ENCODE measurements around the gene REV1.

DNA sequence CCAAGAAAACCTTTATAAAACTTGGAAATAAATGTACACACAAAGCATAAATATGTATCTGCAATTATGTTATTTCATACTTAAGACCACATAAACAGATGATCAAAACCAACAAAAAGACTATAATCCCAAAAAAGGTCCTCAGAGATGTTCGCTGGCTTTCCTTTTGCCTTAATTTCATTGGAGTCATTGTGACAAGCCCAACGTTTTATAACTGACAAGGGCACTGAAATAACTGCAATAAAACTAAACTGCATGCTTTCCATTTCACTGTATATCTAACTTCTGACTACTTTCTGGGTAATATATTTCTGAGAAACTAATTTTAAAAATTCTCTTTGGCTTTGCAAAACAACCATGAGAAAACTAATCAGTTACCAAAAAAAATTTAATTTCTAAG, 56.5 kb downstream of the REV1 start:
- TF ChIP-seq CREB1 (CRISPR knock-in tag; IDR thresholded peaks at IDR 0.05), result no peak
- TF ChIP-seq, protein P1, sequence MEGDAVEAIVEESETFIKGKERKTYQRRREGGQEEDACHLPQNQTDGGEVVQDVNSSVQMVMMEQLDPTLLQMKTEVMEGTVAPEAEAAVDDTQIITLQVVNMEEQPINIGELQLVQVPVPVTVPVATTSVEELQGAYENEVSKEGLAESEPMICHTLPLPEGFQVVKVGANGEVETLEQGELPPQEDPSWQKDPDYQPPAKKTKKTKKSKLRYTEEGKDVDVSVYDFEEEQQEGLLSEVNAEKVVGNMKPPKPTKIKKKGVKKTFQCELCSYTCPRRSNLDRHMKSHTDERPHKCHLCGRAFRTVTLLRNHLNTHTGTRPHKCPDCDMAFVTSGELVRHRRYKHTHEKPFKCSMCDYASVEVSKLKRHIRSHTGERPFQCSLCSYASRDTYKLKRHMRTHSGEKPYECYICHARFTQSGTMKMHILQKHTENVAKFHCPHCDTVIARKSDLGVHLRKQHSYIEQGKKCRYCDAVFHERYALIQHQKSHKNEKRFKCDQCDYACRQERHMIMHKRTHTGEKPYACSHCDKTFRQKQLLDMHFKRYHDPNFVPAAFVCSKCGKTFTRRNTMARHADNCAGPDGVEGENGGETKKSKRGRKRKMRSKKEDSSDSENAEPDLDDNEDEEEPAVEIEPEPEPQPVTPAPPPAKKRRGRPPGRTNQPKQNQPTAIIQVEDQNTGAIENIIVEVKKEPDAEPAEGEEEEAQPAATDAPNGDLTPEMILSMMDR (IDR thresholded peaks at IDR 0.05), result no peak
- no peak for TF ChIP-seq NR2C2 (CRISPR knock-in tag; IDR thresholded peaks at IDR 0.05)
- TF ChIP-seq SP1 (CRISPR knock-in tag; conservative IDR thresholded peaks at IDR 0.05), result no peak
- TF ChIP-seq, protein P2, sequence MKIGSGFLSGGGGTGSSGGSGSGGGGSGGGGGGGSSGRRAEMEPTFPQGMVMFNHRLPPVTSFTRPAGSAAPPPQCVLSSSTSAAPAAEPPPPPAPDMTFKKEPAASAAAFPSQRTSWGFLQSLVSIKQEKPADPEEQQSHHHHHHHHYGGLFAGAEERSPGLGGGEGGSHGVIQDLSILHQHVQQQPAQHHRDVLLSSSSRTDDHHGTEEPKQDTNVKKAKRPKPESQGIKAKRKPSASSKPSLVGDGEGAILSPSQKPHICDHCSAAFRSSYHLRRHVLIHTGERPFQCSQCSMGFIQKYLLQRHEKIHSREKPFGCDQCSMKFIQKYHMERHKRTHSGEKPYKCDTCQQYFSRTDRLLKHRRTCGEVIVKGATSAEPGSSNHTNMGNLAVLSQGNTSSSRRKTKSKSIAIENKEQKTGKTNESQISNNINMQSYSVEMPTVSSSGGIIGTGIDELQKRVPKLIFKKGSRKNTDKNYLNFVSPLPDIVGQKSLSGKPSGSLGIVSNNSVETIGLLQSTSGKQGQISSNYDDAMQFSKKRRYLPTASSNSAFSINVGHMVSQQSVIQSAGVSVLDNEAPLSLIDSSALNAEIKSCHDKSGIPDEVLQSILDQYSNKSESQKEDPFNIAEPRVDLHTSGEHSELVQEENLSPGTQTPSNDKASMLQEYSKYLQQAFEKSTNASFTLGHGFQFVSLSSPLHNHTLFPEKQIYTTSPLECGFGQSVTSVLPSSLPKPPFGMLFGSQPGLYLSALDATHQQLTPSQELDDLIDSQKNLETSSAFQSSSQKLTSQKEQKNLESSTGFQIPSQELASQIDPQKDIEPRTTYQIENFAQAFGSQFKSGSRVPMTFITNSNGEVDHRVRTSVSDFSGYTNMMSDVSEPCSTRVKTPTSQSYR (CRISPR knock-in tag; IDR thresholded peaks at IDR 0.05), result no peak
- no peak for TF ChIP-seq NR3C1 (CRISPR knock-in tag; conservative IDR thresholded peaks at IDR 0.05; ENCODE audit: low read depth)
- TF ChIP-seq, protein P3, sequence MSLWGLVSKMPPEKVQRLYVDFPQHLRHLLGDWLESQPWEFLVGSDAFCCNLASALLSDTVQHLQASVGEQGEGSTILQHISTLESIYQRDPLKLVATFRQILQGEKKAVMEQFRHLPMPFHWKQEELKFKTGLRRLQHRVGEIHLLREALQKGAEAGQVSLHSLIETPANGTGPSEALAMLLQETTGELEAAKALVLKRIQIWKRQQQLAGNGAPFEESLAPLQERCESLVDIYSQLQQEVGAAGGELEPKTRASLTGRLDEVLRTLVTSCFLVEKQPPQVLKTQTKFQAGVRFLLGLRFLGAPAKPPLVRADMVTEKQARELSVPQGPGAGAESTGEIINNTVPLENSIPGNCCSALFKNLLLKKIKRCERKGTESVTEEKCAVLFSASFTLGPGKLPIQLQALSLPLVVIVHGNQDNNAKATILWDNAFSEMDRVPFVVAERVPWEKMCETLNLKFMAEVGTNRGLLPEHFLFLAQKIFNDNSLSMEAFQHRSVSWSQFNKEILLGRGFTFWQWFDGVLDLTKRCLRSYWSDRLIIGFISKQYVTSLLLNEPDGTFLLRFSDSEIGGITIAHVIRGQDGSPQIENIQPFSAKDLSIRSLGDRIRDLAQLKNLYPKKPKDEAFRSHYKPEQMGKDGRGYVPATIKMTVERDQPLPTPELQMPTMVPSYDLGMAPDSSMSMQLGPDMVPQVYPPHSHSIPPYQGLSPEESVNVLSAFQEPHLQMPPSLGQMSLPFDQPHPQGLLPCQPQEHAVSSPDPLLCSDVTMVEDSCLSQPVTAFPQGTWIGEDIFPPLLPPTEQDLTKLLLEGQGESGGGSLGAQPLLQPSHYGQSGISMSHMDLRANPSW (CRISPR knock-in tag; conservative IDR thresholded peaks at IDR 0.05; ENCODE audit: low read depth), result no peak
- TF ChIP-seq ELF4 (CRISPR knock-in tag; IDR thresholded peaks at IDR 0.05; ENCODE audit: low read depth), result no peak
- TF ChIP-seq, protein P4, sequence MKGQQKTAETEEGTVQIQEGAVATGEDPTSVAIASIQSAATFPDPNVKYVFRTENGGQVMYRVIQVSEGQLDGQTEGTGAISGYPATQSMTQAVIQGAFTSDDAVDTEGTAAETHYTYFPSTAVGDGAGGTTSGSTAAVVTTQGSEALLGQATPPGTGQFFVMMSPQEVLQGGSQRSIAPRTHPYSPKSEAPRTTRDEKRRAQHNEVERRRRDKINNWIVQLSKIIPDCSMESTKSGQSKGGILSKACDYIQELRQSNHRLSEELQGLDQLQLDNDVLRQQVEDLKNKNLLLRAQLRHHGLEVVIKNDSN (CRISPR knock-in tag; IDR thresholded peaks at IDR 0.05), result no peak
- TF ChIP-seq ETV6 (CRISPR knock-in tag; IDR thresholded peaks at IDR 0.05), result no peak

Data from WTC11 (cell line).